GM21737 (cell line): ENCODE data around the gene UVSSA.

ENCODE experiments used
- ATAC-seq: cut with Tn5 transposase; IDR thresholded peaks from one replicate; pipeline ENCODE4 v1.9.1; 2021; ENCODE audit warnings: mild to moderate bottlenecking, moderate library complexity; ENCODE audit not compliant: unreplicated experiment

UVSSA gene

GRCh38 chr4:1405636-1406393 is 58.8 kb downstream of the UVSSA start:
- no peak for ATAC-seq

DNA sequence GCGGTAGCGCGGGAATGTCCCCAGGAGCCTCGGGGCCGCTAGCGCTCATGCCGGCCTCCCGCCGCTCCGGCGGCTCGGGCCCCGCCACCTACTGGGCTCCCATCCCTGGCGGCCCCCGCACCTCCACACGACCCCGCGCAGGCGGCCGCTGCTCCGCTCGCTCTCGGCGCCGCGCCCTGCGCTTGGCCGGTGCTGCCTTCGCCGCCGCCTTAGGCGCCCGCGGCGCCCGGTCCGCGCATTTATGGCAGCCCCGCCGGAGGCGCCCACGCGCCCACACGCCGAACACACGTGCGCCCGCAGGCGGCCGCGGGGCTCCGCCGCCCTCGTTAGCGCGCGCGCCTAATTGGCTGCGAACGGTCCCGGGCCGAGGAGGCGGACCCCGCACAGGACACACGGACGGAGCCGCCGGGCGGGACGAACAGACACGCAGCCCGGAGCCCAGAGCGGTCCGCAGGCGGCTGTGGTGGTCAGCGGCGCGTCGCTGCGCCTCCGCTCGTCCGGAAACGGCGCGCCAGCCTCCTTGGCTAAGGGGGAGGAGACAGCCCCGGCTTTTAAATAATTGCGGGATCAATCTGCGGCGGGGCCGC is 59.5 kb downstream of the UVSSA start, which contains the start of gene NKX1-1:
Gene NKX1-1, minus strand, starts transcription at position 49 of the 587 bp plus-strand sequence. Its CDS starts 0 bp downstream, at position 49.
- no peak for ATAC-seq

DNA sequence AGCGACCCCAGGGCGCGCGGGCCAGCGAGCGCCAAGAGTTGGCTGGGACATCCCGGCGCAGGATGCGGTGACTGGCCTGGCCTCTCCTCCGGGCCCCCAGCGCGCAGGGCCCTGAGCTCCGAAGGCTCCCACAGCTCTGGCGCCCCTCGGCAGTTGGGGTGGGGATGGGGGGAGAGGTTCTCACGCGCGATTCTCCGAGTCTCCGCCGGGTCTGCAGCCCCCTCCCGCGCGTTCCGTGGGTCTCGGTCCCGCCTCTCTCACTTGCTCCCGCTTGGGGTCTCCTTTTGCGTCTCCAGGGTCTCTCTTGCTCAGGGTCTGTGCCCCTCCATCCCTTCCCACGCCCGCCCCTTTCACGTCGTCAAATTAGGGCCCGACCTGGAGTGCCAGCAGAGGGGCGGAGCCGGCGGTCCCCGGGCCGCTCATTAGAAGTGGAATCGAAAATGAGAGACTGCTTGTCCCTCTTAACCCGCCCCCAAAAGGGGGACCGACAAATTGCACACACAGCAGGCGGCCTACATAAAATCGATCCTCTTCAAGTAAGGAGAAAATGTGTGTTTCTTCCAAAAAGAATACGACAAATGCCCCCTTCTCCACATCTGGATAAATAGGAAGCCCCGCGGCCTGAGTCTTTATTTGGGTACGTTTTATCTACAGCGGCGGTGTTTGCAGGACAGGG is 60.1 kb downstream of the UVSSA start:
- ATAC-seq = no peak

- no peak for ATAC-seq
These were observed 60.8 kb downstream of the UVSSA start for GRCh38 chr4:1407657-1408333.

DNA sequence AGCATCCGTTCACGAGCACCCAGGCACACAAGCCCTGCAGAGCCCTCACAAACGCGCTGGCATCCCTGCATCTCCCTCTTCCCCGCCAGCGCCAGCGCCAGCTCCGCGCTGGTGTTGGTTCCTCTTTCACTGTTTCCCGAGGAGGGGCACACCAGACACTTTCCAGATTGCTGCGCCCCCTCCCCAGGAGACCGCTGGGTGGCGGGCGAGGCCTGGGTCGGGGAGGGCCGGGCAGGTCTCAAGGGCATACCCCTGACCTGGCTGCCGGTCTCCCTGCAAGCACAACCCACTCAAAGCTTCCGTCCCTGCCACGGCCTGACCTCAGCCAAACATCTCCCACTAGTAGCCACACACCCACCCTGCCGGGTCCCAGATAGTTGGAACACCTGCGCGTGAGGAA is 61.4 kb downstream of the UVSSA start:
- no peak for ATAC-seq

- no peak for ATAC-seq
These were observed 62.1 kb downstream of the UVSSA start for GRCh38 chr4:1409079-1409478.

DNA sequence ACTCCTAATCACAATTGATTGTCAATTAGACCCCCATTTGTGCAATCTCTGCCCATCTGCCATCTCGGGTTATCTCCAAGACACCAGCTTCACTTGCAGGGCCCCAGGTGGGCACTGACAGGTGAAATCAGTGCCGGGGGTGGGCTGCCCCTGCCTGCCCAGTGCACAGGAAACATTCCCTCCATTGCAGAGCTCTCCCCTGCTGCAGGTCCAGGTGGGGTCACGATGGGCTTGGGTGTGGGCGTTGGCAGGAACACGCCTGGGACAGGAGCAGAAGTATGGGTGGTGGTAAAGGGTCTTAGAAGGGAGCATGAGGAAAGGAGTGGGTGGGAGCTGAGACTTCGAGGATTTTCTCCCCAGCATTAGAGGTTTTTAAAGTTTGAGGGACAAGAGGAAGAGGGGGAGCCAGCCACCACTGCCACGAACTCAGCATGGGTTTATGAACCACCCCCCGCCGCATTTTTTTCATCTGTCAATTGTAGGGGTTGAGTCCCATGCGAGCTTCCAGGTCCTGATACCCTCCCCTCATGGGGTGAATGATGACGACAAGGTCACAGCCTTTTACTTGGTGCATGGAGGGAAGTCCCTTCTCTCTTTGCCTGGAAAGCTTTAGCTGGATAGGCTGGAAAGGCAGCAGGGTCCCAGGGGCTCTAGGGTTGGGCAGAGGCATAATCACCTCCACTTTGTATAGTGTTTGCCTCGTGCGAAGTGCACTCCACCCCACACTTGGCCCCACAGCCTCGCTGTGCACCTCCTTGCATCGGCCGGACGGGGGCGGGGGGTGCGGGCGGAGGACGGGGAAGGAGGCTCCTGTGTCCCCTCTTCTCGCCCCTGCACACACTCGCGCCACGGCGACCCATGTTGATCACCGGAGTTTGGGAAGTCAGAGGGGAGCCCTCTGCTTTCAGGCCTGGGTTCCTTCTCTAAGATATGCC is 62.8 kb downstream of the UVSSA start:
- ATAC-seq = no peak

DNA sequence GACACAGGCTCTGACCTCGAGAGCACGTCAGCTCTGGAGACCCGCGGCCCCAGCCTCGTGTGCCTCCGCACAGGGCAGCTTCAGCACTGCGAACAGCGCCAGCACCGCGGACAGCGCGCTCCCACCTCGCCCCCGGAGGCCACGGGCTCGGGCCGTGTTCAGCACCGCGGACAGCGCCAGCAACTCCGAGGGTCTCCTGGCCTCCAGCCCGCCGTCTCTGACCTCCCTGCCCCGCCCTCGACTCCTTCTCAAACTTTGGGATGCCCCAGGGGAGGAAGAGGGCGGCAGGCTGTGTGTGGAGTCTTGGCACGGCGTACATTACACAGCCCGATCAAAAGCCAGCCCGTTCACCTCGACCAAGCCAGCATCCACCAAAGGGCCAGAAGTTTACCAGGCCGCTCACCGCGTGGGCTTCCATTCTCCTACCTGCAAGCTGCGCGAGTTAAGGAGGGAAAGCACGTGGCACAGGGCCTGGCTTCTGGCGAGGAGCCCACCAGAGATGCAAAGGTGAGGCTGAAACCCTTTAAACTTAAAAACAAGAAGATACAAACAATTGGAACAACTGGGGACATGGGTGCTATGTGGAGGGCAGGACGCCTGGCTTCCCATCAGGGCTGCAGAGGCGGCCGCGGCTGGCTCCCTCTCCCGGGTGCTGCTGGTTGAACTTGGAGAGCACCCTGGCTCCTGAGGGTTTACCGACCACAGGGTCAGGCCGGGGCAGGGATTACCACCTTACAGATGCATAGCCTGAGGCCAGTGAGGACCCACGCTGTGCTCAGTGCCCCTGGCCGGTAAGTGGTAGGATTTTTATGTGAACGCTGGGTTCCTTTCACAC is 63.7 kb downstream of the UVSSA start:
- ATAC-seq = no peak

- ATAC-seq = no peak
These were observed 64.7 kb downstream of the UVSSA start for GRCh38 chr4:1411436-1412375.

GRCh38 chr4:1412376-1413203 is 65.6 kb downstream of the UVSSA start:
- ATAC-seq = no peak

GRCh38 chr4:1413204-1413663 is 66.2 kb downstream of the UVSSA start:
- ATAC-seq = no peak

DNA sequence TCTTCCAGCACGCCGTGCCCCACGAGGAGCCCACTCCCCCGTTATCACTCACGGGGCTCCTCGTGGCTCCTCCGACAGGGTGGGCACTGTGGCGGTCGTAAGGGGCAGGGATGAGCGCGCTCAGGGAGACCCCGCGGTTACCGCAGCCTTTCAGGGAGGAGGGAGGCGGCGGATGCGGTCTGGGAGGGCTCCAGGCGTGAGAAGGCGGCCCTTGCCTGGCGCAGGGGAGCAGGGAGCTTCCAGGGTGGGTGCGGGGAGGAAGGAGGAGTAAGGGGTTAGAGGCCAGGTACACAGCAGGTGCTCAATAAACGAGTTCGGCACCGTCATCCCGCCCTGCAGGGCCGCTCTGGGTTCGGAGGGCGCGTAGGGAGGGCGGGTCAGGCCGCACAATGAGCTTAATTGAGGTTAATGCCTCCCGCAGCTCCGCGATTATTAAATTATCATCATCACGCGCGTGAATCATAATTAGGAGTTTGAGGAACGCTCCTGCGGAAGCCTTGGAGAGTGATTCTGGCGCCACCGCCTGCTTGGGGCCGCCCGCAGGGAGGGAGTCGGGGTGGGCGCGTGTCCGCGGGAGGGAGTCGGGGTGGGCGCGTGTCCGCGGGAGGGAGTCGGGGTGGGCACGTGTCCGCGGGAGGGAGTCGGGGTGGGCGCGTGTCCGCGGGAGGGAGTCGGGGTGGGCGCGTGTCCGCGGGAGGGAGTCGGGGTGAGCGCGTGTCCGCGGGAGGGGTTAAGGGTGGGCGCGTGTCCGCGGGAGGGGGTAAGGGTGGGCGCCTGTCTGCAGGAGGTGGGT is 66.9 kb downstream of the UVSSA start:
- no peak for ATAC-seq

DNA sequence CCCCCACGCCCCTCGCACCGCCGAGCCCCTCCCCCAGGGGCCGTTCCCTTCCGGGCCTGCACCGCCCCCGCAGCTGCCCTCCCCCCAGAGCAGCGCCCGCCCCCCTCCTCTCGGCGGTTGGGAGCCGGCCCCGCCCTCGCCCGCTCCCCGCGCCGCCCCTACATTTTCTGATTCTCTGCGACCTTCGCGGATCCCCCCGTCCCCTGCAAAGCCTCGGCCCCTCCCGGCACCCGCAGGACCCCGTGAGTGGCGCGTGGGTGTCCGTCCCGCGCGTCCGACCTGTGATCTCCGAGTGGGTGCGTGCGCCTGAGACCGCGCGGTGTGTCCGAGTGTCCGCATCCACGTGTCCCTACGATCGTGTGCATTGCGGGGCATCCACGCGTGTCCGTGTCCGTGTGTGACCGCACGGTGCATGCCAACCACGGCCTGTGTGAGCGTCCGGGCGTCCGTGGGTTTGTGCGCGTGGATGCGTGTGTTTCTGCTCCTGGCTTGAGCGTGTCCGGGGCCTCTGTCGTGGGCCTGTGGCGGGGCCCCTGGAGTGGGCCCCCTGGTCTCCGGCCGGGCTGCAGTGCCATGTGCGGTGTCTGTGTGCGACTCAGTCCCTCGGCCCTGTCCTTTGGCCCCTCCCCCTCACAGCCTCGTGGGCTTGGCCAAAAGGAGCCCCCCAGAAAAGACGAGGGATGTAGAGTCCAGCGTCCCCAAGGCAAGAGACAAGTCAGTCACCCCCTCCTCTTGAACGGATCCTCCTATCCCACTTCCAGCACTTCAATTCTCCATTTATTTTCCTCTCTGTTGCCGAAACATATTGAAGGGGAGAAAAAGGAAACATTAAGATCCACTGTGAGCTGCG is 68.0 kb downstream of the UVSSA start:
- no peak for ATAC-seq

DNA sequence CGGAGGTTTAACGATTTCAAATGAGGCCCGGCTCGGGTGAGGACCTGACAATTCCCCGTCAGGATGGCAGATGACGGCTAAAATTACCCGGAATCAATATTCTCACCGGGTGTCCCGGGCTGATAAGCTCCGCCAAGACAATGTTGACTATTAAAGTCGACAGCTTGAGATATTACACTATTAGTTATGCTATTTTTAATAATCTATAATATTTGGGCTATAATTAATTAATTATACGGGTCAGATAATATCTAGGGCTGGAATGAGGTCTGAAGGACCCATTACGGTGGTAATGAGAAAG is 68.6 kb downstream of the UVSSA start:
- ATAC-seq = no peak

DNA sequence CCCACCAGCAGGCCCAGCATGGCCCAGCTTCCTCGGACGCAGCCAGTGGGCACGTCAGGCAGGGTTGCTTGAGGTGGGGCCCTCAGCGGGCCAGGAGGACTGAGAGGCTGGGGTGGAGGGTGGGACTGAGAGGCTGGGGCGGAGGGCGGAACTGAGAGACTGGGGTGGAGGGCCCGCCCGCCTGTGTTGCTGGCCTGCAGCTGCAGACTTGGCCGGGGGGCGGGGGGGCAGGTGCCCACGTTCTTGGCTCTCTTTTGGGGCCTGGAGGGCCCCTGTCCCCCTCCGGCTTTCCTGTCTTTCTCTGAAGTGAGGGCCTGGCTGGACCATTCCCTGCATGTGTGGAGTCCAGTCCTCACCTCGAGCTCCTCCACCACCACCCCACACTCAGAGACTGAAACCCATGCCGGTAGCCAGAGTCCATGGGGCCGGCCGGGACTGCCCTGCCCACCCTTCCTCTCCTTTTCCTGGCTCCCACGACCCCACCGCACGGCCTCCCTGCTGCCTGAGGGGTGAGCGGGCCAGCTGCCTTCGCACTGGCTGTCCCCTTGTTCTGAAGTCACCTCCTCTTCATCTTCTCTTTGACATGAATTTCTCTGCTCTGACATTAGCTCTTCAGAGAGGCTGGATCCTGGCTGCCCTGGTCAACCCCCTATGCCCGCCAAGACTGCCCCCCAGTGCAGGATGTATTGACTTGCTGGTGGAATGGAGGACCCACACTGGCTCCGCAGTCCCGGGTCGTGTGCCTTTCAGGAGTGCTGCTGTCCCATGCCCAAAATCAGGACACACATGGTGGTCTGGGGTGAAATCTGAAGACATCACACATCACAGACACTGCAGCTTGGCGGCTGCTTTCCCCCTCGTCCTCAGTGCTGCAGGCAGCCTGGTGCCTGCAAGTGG is 69.3 kb downstream of the UVSSA start:
- ATAC-seq = no peak
